Breast epithelium (tissue), 3 donors: ENCODE results near the gene ADGRF1.

Source experiments
- POLR2A ChIP-seq: fragments of 450-650 bp; IDR thresholded peaks from one replicate; pipeline ENCODE4 v1.6.1; 2016; ENCODE audit warnings: antibody characterized with exemption, mild to moderate bottlenecking, moderate library complexity
- POLR2AphosphoS5 ChIP-seq, 3 donors: sonication (generic); formaldehyde crosslinking; IDR thresholded peaks; one replicate each; pipeline ENCODE4 v1.6.1; 2017; ENCODE audit warnings: antibody characterized with exemption in 3 of 3
- TF ChIP-seq, protein P1 (sequence below), 3 donors: fragments of 450-650 bp; IDR thresholded peaks; one replicate each; pipeline ENCODE4 v1.5.1; 2016 to 2017; ENCODE audit warnings: antibody characterized with exemption in 3 of 3, mild to moderate bottlenecking in 3 of 3, moderate library complexity in 3 of 3

DNA sequence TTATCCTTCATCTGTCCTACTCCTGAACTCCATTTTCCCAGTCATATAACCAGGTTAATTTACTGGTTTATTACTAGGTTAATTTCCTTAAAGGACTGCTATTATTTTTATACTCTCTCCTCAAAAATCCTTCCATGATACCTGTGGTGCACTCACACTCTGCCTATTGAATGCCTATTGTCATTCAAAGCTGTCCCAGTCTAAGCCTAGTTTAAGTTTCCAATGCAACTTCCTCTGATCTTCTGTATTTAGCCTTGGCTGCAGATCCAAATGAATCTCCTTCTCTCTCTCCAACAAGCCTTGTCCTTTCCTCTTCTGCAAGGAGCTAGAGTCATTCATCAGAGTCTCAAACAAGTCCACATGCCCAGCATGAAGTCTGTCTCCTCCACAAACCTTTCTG, 79.1 kb downstream of the ADGRF1 start:
- no peak for TF ChIP-seq POLR2AphosphoS5 (IDR thresholded peaks at IDR 0.05)
- TF ChIP-seq POLR2A: no peak
- TF ChIP-seq, protein P1, sequence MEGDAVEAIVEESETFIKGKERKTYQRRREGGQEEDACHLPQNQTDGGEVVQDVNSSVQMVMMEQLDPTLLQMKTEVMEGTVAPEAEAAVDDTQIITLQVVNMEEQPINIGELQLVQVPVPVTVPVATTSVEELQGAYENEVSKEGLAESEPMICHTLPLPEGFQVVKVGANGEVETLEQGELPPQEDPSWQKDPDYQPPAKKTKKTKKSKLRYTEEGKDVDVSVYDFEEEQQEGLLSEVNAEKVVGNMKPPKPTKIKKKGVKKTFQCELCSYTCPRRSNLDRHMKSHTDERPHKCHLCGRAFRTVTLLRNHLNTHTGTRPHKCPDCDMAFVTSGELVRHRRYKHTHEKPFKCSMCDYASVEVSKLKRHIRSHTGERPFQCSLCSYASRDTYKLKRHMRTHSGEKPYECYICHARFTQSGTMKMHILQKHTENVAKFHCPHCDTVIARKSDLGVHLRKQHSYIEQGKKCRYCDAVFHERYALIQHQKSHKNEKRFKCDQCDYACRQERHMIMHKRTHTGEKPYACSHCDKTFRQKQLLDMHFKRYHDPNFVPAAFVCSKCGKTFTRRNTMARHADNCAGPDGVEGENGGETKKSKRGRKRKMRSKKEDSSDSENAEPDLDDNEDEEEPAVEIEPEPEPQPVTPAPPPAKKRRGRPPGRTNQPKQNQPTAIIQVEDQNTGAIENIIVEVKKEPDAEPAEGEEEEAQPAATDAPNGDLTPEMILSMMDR (IDR thresholded peaks at IDR 0.05): no peak
